ENCODE measurements around the gene KCND3. TPM values are rescaled to one million over a fixed set of nuclear protein-coding genes. Genes with fewer than 3 reads are reported as not detected.

KCND3 gene
- total and polyA plus RNA-seq, 4 donors, result 1.0 to 27.1 (median 6.1) TPM

- H3K27me3 ChIP-seq (ENCODE audit: control insufficient read depth in 4 of 4, insufficient read depth in 4 of 4, low read length in 3 of 4), result no peaks in the 10 kb centered on the region
- TF ChIP-seq EGR1 (IDR thresholded peaks at IDR 0.05; ENCODE audit: low read depth in 2 of 2) (no peak), HNF4G (IDR thresholded peaks at IDR 0.05) (no peak), CTCF (IDR thresholded peaks at IDR 0.05; ENCODE audit: low read depth, low read length, missing input control) (no peak), ZBTB33 (IDR thresholded peaks at IDR 0.05) (no peak), RAD21 (IDR thresholded peaks at IDR 0.05) (no peak), FOXA1 (IDR thresholded peaks at IDR 0.05) (no peak), NR2F2 (IDR thresholded peaks at IDR 0.05) (no peak), RXRA (IDR thresholded peaks at IDR 0.05) (no peak), SP1 (IDR thresholded peaks at IDR 0.05) (no peak), HNF4A (conservative IDR thresholded peaks at IDR 0.05) (no peak), MAX (IDR thresholded peaks at IDR 0.05) (no peak), TAF1 (conservative IDR thresholded peaks at IDR 0.05) (no peak), YY1 (IDR thresholded peaks at IDR 0.05) (no peak), REST (IDR thresholded peaks at IDR 0.05) (no peak), GABPA (IDR thresholded peaks at IDR 0.05 in 1 of 2, conservative IDR thresholded peaks at IDR 0.05 in 1 of 2) (no peak)
- no peaks in the 10 kb centered on the region for H3K9me3 ChIP-seq (ENCODE audit: control insufficient read depth in 4 of 4, low read length in 3 of 4)
- no peak for DNase-seq (ENCODE audit: low spot score)
- H3K36me3 ChIP-seq (ENCODE audit: control insufficient read depth in 4 of 4, insufficient read depth in 3 of 4, low read depth in 1 of 4, low read length in 3 of 4), result no peaks in the 10 kb centered on the region
- WGBS, result 91% methylated on average over 7 of the region's 7 CpGs
- H3K4me3 ChIP-seq (ENCODE audit: low read depth in 1 of 3, low read length in 3 of 3), result no peak overlapping the region
- H3K4me1 ChIP-seq (ENCODE audit: control insufficient read depth in 4 of 4, insufficient read depth in 4 of 4, low read length in 3 of 4), result no peaks in the 10 kb centered on the region
- no peak overlapping the region for H3K9ac ChIP-seq (ENCODE audit: low read depth in 1 of 2, low read length in 2 of 2)
- no peak overlapping the region for H3K27ac ChIP-seq (ENCODE audit: low read depth in 1 of 2, low read length in 2 of 2)
These were observed 137.2 kb downstream of the KCND3 start for GRCh38 chr1:111852261-111852721.

- WGBS, result 79% methylated on average over 6 of the region's 6 CpGs
- TF ChIP-seq YY1 (IDR thresholded peaks at IDR 0.05) (no peak), SP1 (IDR thresholded peaks at IDR 0.05) (no peak), RXRA (IDR thresholded peaks at IDR 0.05) (no peak), GABPA (IDR thresholded peaks at IDR 0.05 in 1 of 2, conservative IDR thresholded peaks at IDR 0.05 in 1 of 2) (no peak), HNF4G (IDR thresholded peaks at IDR 0.05) (no peak), TAF1 (conservative IDR thresholded peaks at IDR 0.05) (no peak)
- no peaks in the 10 kb centered on the region for H3K4me1 ChIP-seq (ENCODE audit: control insufficient read depth in 4 of 4, insufficient read depth in 4 of 4, low read length in 3 of 4)
- no peak overlapping the region for H3K27ac ChIP-seq (ENCODE audit: low read depth in 1 of 2, low read length in 2 of 2)
- no peaks in the 10 kb centered on the region for H3K27me3 ChIP-seq (ENCODE audit: control insufficient read depth in 4 of 4, insufficient read depth in 4 of 4, low read length in 3 of 4)
- DNase-seq (ENCODE audit: low spot score), result no peak
- H3K36me3 ChIP-seq (ENCODE audit: control insufficient read depth in 4 of 4, insufficient read depth in 3 of 4, low read depth in 1 of 4, low read length in 3 of 4), result no peaks in the 10 kb centered on the region
- no peaks in the 10 kb centered on the region for H3K9me3 ChIP-seq (ENCODE audit: control insufficient read depth in 4 of 4, low read length in 3 of 4)
- no peak overlapping the region for H3K4me3 ChIP-seq (ENCODE audit: low read depth in 1 of 3, low read length in 3 of 3)
- no peak overlapping the region for H3K9ac ChIP-seq (ENCODE audit: low read depth in 1 of 2, low read length in 2 of 2)
These were observed 137.9 kb downstream of the KCND3 start for GRCh38 chr1:111851552-111851951.
